ENCODE data around the gene KCNC2. TPM values are rescaled to one million over a fixed set of nuclear protein-coding genes. Genes with fewer than 3 reads are reported as not detected.

KCNC2 gene
- total RNA-seq, 3 donors from 2014 or later = 0.29 to 1.3 TPM; not detected in 1

DNA sequence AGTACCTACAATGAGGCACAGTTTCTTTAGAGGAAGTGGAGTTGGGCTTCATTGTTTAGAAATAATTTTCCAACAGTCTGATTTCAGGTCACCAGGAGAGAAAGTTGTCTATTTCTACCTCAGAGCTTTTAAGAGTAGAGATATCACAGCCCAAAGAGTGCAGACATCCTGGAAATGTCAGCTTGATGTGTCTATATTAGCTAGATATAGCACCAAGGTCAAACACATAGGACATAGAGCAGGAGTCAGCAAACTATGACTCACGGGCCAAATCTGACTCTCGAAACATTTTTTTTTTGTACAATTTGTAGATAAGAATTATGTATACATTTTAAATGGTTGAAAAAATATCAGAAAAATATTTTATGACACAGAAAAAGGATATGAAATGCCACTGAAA is 53.7 kb downstream of the KCNC2 start:
- DNase-seq (ENCODE audit: low spot score in 2 of 2) = no peak
- Histone ChIP-seq H3K9me3 (no peaks in the 10 kb centered on the region), H3K27me3 (no peaks in the 10 kb centered on the region), H3K4me1 (no peaks in the 10 kb centered on the region), H3K4me3 (no peak overlapping the region), H3K36me3 (no peaks in the 10 kb centered on the region), H3K27ac (no peak overlapping the region)
- TF ChIP-seq POLR2A (IDR thresholded peaks at IDR 0.05) = no peak
- TF ChIP-seq POLR2AphosphoS5 (IDR thresholded peaks at IDR 0.05) = no peak
- TF ChIP-seq CTCF (IDR thresholded peaks at IDR 0.05) = no peak
- intact Hi-C loops (cut with DNase I; ENCODE audit: low total_unique reads) = no loop called here

- Histone ChIP-seq H3K27me3 (no peaks in the 10 kb centered on the region), H3K9me3 (no peaks in the 10 kb centered on the region), H3K36me3 (no peaks in the 10 kb centered on the region), H3K27ac (no peak overlapping the region), H3K4me3 (no peak overlapping the region), H3K4me1 (no peaks in the 10 kb centered on the region)
- DNase-seq (ENCODE audit: low spot score in 2 of 2) = no peak
- intact Hi-C loops (cut with DNase I; ENCODE audit: low total_unique reads) = no loop called here
- no peak for TF ChIP-seq CTCF (IDR thresholded peaks at IDR 0.05)
- TF ChIP-seq POLR2A (IDR thresholded peaks at IDR 0.05) = no peak
- TF ChIP-seq POLR2AphosphoS5 (IDR thresholded peaks at IDR 0.05) = no peak
These were observed 55.3 kb downstream of the KCNC2 start for GRCh38 chr12:75154388-75154787.

- no peaks in the 10 kb centered on the region for H3K4me1 ChIP-seq
- H3K9me3 ChIP-seq = no peaks in the 10 kb centered on the region
- H3K27ac ChIP-seq = no peak overlapping the region
- H3K36me3 ChIP-seq = no peaks in the 10 kb centered on the region
- intact Hi-C loops (cut with DNase I; ENCODE audit: low total_unique reads) = no loop called here
- DNase-seq (ENCODE audit: low spot score in 2 of 2) = no peak
- no peak overlapping the region for H3K4me3 ChIP-seq
- no peak for TF ChIP-seq POLR2AphosphoS5 (IDR thresholded peaks at IDR 0.05)
- TF ChIP-seq CTCF (IDR thresholded peaks at IDR 0.05) = no peak
- no peak for TF ChIP-seq POLR2A (IDR thresholded peaks at IDR 0.05)
- H3K27me3 ChIP-seq = no peaks in the 10 kb centered on the region
These were observed 70.4 kb downstream of the KCNC2 start for GRCh38 chr12:75139196-75139595.

- intact Hi-C loops (cut with DNase I; ENCODE audit: low total_unique reads) = no loop called here
- H3K27ac ChIP-seq = no peak overlapping the region
These were observed 71.7 kb downstream of the KCNC2 start for GRCh38 chr12:75137896-75138295.

DNA sequence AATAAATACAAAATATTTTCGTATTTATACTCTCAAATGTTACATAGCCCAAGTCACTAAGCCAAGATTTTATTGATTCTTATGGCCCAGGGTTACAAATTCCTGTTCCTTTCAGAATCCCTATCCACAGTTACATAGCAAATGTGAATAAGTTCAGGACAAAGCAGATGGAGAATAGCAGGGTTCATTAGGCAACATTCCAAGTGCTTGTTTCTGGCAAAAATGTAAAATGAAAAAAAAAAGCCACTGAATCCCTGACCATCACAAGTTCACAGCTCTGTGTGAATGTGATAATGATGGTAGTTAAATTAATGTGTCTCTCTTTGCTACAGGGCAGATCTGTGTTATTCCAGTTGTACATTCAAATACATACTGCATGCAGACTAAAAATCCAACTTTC is 74.6 kb downstream of the KCNC2 start:
- TF ChIP-seq POLR2AphosphoS5 (IDR thresholded peaks at IDR 0.05) (no peak), POLR2A (IDR thresholded peaks at IDR 0.05) (no peak), CTCF (IDR thresholded peaks at IDR 0.05) (no peak)
- intact Hi-C loops (cut with DNase I; ENCODE audit: low total_unique reads) = no loop called here

More at GRCh38 chr12:75137896-75138295, 71.7 kb downstream of the KCNC2 start:
- DNase-seq (ENCODE audit: low spot score in 2 of 2) = no peak
- no peaks in the 10 kb centered on the region for H3K36me3 ChIP-seq
- H3K4me1 ChIP-seq = no peaks in the 10 kb centered on the region
- TF ChIP-seq POLR2AphosphoS5 (IDR thresholded peaks at IDR 0.05) (no peak), POLR2A (IDR thresholded peaks at IDR 0.05) (no peak), CTCF (IDR thresholded peaks at IDR 0.05) (no peak)
- H3K9me3 ChIP-seq = no peaks in the 10 kb centered on the region
- no peak overlapping the region for H3K4me3 ChIP-seq
- H3K27me3 ChIP-seq = no peaks in the 10 kb centered on the region

More for the DNA sequence above, 74.6 kb downstream of the KCNC2 start:
- H3K27me3 ChIP-seq = no peaks in the 10 kb centered on the region
- no peaks in the 10 kb centered on the region for H3K9me3 ChIP-seq
- H3K4me3 ChIP-seq = no peak overlapping the region
- H3K4me1 ChIP-seq = no peaks in the 10 kb centered on the region
- DNase-seq (ENCODE audit: low spot score in 2 of 2) = no peak
- no peak overlapping the region for H3K27ac ChIP-seq
- H3K36me3 ChIP-seq = no peaks in the 10 kb centered on the region
